OCI-LY1 (cell line): ENCODE measurements around the gene TRIM14.

Experiments used
- EZH2 ChIP-seq: fragments of 200-600 bp; sonication (generic), shearing (Covaris generic); IDR thresholded peaks from 2 replicates; pipeline ENCODE4 v1.8.0; 2017; ENCODE audit warnings: borderline replicate concordance, mixed run types, mild to moderate bottlenecking, antibody characterized with exemption, low read length, moderate library complexity, mixed read lengths
- TF ChIP-seq, protein P1 (sequence below): fragments of 200-600 bp; sonication (generic), shearing (Covaris generic); IDR thresholded peaks from 2 replicates; pipeline ENCODE4 v1.5.1; 2017; ENCODE audit warnings: mild to moderate bottlenecking, antibody characterized with exemption, low read length, moderate library complexity, mixed read lengths

DNA sequence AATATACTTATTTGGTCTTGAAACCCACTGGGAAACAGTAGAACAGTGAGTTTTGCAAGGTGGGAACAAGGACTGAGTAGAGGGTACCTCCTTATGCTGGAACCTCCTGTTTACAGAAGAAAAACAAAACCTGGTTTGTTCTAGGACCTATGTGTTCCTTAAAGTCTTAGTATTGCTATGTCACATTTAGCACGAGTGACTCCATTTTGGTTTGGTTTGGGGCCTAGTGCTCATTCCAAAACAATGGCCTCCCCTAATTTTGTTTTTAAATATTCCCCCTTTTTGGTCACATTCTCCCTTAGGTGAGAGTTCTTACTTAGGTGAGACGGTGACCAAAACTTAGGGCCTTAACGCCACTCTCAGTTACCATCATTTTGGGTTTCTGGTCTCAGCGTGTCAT is 68.7 kb downstream of the TRIM14 start:
- TF ChIP-seq, protein P1, sequence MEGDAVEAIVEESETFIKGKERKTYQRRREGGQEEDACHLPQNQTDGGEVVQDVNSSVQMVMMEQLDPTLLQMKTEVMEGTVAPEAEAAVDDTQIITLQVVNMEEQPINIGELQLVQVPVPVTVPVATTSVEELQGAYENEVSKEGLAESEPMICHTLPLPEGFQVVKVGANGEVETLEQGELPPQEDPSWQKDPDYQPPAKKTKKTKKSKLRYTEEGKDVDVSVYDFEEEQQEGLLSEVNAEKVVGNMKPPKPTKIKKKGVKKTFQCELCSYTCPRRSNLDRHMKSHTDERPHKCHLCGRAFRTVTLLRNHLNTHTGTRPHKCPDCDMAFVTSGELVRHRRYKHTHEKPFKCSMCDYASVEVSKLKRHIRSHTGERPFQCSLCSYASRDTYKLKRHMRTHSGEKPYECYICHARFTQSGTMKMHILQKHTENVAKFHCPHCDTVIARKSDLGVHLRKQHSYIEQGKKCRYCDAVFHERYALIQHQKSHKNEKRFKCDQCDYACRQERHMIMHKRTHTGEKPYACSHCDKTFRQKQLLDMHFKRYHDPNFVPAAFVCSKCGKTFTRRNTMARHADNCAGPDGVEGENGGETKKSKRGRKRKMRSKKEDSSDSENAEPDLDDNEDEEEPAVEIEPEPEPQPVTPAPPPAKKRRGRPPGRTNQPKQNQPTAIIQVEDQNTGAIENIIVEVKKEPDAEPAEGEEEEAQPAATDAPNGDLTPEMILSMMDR: no peak
- no peak for TF ChIP-seq EZH2
